ENCODE measurements around the gene PRR16.

DNA sequence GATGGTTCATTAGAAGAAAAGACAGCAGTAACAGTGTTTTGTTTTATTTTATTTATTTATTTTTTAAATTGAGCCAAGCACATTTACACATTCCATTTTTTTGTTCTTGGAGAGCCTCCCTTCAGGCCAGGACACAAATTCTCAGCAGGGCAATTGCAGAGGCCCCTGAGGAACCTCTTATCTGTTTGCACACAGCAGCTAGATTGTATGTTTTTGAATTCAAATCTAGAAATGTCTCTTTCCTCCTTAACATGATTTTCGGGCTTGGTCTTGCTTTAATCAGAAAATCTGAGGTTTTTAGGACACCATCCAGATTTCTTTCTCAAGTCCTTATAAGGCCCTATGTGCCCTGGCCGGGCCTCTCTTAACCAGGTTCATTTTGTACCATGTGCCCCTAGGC is 76.0 kb downstream of the PRR16 start:
- TF ChIP-seq POLR2A (IDR thresholded peaks at IDR 0.05; ENCODE audit: low read length) (no peak), GATA1 (IDR thresholded peaks at IDR 0.05; ENCODE audit: low read depth, low read length) (no peak)
